Measurements from ENCODE around the gene RTTN.
A peak's percentile ranks its signal among the peaks of the same experiment; 100 is the strongest.
"Not testable (repeated sequence)": the region's sequence is repeated elsewhere in the genome, so short reads cannot be mapped to it uniquely, and the experiment has no call there.

The RTTN gene

GRCh38 chr18:70205421-70206397, at the start of gene RTTN:
Gene RTTN, minus strand, starts transcription at chr18:70205687. Its CDS starts 29 bp downstream, at chr18:70205658.
- peak within 1 kb of the TSS; percentile 92 for H3K27ac ChIP-seq
- DNase-seq (ENCODE audit: low read depth, low spot score): peak; percentile 73

GRCh38 chr18:70250781-70251180, 45.3 kb upstream of the RTTN start:
- no peak for DNase-seq (ENCODE audit: low read depth, low spot score)
- no peak overlapping the region for H3K27ac ChIP-seq

GRCh38 chr18:70249861-70250260, 44.4 kb upstream of the RTTN start:
- DNase-seq (ENCODE audit: low read depth, low spot score); H3K27ac ChIP-seq: not testable (repeated sequence)

GRCh38 chr18:70249118-70249517, 43.6 kb upstream of the RTTN start:
- no peak overlapping the region for H3K27ac ChIP-seq
- DNase-seq (ENCODE audit: low read depth, low spot score): peak; percentile 26

GRCh38 chr18:70246061-70246466, 40.6 kb upstream of the RTTN start:
- no peak for DNase-seq (ENCODE audit: low read depth, low spot score)
- H3K27ac ChIP-seq: no peak overlapping the region

GRCh38 chr18:70243131-70243929, 37.8 kb upstream of the RTTN start:
- H3K27ac ChIP-seq: peak overlapping the region; percentile 28
- DNase-seq (ENCODE audit: low read depth, low spot score): peak; percentile 56

- not testable (repeated sequence) for DNase-seq (ENCODE audit: low read depth, low spot score); H3K27ac ChIP-seq
These were observed 31.4 kb upstream of the RTTN start for GRCh38 chr18:70236921-70237320.

GRCh38 chr18:70235478-70235877, 30.0 kb upstream of the RTTN start:
- H3K27ac ChIP-seq: no peak overlapping the region
- DNase-seq (ENCODE audit: low read depth, low spot score): no peak

GRCh38 chr18:70234667-70235459, 29.4 kb upstream of the RTTN start:
- no peak for DNase-seq (ENCODE audit: low read depth, low spot score)
- no peak overlapping the region for H3K27ac ChIP-seq

GRCh38 chr18:70233974-70234373, 28.5 kb upstream of the RTTN start:
- H3K27ac ChIP-seq: no peak overlapping the region
- no peak for DNase-seq (ENCODE audit: low read depth, low spot score)

- H3K27ac ChIP-seq: no peak overlapping the region
- DNase-seq (ENCODE audit: low read depth, low spot score): no peak
These were observed 26.8 kb upstream of the RTTN start for GRCh38 chr18:70232261-70232660.

- no peak for DNase-seq (ENCODE audit: low read depth, low spot score)
- H3K27ac ChIP-seq: no peak overlapping the region
These were observed 24.2 kb upstream of the RTTN start for GRCh38 chr18:70229639-70230038.

- no peak overlapping the region for H3K27ac ChIP-seq
- no peak for DNase-seq (ENCODE audit: low read depth, low spot score)
These were observed 23.0 kb upstream of the RTTN start for GRCh38 chr18:70228536-70228935.

GRCh38 chr18:70227438-70227837, 22.0 kb upstream of the RTTN start:
- no peak overlapping the region for H3K27ac ChIP-seq
- no peak for DNase-seq (ENCODE audit: low read depth, low spot score)

- no peak overlapping the region for H3K27ac ChIP-seq
These were observed 16.4 kb upstream of the RTTN start for GRCh38 chr18:70221915-70222278.

GRCh38 chr18:70221156-70221914, 15.8 kb upstream of the RTTN start:
- no peak overlapping the region for H3K27ac ChIP-seq
- no peak for DNase-seq (ENCODE audit: low read depth, low spot score)

More at GRCh38 chr18:70221915-70222278, 16.4 kb upstream of the RTTN start:
- no peak for DNase-seq (ENCODE audit: low read depth, low spot score)

GRCh38 chr18:70220628-70221027, 15.1 kb upstream of the RTTN start:
- H3K27ac ChIP-seq: no peak overlapping the region
- DNase-seq (ENCODE audit: low read depth, low spot score): no peak

- H3K27ac ChIP-seq: no peak overlapping the region
- DNase-seq (ENCODE audit: low read depth, low spot score): peak; percentile 55
These were observed 14.2 kb upstream of the RTTN start for GRCh38 chr18:70219688-70220087.

- no peak overlapping the region for H3K27ac ChIP-seq
- DNase-seq (ENCODE audit: low read depth, low spot score): no peak
These were observed 11.3 kb upstream of the RTTN start for GRCh38 chr18:70216788-70217187.

- no peak for DNase-seq (ENCODE audit: low read depth, low spot score)
- H3K27ac ChIP-seq: no peak overlapping the region
These were observed 1.7 kb upstream of the RTTN start for GRCh38 chr18:70207181-70207580.
